HG03354 (cell line): ENCODE results near the gene GSTT4.
"Not testable (repeated sequence)": the region's sequence is repeated elsewhere in the genome, so short reads cannot be mapped to it uniquely, and the experiment has no call there.

Experiments used
- ATAC-seq: cut with Tn5 transposase; IDR thresholded peaks from one replicate; pipeline ENCODE4 v1.9.1; 2021; ENCODE audit warnings: mild to moderate bottlenecking; ENCODE audit not compliant: unreplicated experiment, poor library complexity, severe bottlenecking

Gene GSTT4

GRCh38 chr22:24026056-24026455 lies 20.8 kb upstream of the GSTT4 start:
- no peak for ATAC-seq

DNA sequence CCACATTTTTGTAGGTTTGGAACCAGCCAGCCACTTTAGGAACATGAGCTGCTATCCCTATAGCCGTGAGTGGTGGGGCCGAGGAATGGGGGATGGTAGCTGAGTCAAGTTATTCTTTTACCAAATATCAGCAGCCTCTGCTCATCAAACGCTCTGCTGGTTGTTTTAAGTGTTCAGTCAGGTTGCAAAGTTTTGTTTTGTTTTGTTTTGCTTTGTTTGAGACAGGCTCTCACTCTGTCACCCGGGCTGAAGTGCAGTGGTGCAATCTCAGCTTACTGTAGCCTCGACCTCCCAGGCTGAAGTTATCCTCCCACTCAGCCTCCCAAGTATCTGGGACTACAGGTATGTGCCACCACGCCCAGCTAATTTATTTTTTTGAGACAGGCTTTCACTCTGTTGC lies 20.2 kb upstream of the GSTT4 start:
- ATAC-seq, result no peak

- no peak for ATAC-seq
These were observed 19.1 kb upstream of the GSTT4 start for GRCh38 chr22:24024354-24024753.

DNA sequence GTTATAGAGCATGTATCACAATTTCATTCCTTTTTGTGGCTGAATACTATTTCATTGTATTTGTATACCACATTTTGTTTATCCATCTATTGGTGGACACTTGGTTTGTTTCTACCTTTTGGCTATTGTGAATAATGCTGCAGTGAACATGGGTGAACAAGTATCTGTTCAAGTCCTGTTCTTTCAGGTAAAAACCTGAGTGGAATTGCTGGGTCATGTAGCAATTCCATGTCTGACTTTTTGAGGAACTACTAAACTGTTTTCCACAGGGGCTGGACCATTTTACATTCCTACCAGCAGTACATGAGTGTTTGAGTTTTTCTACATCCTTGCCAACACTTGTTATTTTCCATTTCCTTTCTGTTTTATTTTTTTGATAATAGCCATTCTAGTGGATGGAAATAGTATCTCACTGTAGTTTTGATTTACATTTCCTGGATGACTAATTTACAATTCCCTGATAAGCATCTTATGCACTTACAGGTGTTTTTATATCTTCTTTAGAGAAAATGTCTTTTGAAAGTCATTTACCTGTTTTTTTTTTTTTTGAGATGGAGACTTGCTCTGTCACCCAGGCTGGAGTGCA lies 18.0 kb upstream of the GSTT4 start:
- ATAC-seq, result no peak

DNA sequence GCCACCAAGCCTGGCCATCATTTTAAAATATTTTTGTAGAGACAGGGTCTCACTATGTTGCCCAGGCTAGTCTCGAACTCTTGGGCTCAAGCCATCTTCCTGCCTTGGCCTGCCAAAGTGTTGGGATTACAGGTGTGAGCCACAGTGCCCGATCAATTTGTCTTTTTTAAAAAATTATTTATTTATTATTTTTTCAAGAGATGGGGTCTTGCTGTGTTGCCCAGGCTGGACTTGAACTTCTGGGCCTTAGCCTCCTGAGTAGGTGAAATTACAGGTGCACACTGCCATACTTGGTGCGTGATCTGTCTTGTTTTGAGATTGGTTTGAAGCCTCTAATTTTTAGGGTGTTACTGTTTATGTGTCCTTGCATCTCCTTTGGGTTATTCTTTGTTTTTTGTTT lies 16.1 kb upstream of the GSTT4 start:
- ATAC-seq, result no peak

DNA sequence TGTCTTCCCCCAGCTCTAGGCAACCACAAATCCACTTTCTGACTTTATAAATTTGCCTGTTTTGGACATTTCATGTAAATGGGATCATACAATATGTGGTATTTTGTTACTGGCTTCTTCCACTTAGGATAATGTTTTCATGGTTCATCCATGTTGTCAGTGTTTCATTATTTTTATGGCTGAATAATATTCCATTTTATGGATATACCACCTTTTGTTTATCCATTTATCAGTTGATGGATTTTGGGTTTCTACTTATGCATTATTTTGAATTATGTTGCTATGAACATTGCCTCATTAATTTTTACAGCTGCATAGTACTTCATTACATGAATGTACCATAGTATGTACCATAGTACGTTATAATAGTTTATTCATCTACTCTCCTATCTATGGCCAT lies 10.9 kb upstream of the GSTT4 start:
- ATAC-seq, result no peak

DNA sequence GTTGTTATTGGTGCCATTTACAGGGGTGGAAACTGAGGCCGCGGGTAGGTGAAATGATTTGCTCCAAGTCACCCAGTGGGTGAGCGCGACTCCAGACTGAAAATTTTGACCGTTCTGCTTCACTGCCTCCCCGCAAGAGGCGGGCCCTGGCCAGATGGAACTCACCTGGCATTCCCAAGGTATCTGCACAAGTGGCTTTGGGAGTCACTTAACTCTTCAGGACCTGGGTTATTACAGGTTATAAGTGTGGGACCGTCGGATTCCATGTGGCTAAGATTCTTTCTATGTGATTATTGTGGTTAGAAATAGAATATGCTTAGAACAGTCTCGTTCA lies 6.4 kb upstream of the GSTT4 start:
- ATAC-seq, result peak; percentile 10

DNA sequence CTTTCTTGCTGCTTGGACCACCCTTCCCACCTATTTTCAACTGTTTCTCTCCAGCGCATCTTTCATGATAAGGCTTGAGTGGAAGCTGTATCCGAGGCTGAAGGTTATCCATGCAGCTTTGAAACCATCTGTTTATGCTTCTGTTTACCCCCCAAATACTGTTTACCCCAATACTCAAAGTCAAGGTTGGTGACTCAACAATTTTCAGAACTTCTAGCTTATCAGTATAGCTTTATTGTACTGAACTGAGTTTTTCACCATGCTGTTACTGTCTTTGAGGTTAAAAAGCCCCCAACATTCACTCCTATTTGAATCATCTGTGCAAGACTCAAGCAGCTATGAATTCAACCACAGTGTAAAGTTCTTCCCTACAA lies 4.8 kb upstream of the GSTT4 start:
- no peak for ATAC-seq

GRCh38 chr22:24009227-24010017 lies 4.2 kb upstream of the GSTT4 start:
- ATAC-seq, result no peak

DNA sequence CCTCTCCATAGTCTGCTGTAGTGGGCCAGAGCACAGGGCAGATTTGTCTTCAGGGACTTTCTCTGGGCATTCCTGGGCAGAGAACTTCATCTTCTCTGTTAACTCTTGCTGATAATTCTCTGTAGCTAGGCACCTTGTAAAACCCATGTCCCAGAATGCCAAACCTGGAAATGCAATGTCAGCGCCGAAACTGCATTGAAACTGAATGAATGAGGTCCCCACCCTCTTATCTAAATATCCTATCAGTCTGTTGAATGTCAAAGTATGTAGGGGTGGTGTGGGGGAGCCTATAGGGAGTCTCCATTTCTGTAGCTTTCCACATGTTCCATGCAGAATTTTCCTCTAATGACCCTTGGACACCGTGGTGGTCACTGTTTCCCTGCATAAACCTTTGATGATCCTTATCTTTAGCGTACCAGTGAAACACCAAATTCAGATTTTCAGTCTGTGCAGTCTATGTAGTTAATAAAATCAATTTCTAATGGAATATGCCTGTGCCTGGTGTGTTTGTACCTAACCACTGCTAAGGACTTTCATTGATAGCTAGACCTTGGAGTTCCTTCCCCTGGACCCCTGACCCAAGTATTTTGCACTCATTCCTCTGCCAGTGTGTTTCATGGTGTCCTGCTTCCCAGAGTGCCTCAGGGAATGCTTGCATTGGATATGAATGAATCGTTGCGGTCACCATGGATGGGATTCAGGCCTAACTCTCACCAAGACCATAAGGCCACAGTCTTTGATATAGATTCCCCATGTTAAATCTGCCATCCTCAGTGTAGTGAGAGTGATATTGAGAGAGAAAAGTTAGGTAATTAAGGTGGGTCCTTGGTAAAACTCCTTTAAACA lies 3.4 kb upstream of the GSTT4 start:
- ATAC-seq, result no peak

GRCh38 chr22:24008022-24008283 lies 2.7 kb upstream of the GSTT4 start:
- no peak for ATAC-seq

DNA sequence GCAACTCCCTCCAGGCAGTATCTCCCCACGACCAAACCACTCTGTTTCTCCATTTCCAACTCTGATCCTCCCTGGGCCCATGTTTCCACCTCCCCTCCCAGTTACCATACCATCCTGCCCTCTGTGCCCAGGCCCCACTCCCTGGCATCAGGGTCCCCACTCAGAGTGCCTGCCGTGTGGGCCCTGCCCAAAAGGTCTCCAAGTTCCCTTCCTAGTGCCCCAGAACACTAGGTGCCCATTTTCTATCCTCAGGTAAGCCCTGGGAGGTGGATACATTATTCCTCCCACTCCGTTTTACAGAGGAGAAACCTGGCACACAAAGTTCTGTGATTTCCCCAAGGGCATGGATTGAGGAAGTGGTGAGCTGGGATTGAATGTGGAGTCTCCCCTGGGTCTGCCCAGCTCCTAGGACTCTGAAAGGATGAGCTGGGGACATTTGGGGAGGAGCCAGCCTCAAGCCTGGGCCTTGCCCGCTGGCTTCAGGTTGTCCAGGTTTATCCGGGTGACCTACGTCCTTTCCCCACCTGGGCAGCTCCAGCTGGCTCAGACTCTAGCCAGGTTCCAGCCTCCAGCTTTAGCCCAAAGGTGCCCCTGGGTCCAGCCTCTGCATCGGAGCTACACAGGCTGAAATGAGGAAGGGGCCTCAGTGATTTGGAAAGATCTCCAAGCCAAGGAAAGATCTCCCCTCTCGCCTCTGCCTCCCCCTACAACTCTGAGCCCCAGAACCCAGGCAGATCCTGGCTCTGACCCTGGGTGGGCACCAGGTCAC lies 2.2 kb upstream of the GSTT4 start:
- no peak for ATAC-seq

- ATAC-seq, result no peak
These were observed 1.6 kb upstream of the GSTT4 start for GRCh38 chr22:24006914-24007214.

- ATAC-seq, result no peak
These were observed 1.1 kb upstream of the GSTT4 start for GRCh38 chr22:24006207-24006913.

- no peak for ATAC-seq
These were observed 1.4 kb downstream of the GSTT4 start for GRCh38 chr22:24003887-24004286.

GRCh38 chr22:24002851-24003250 lies 2.4 kb downstream of the GSTT4 start:
- ATAC-seq, result no peak

DNA sequence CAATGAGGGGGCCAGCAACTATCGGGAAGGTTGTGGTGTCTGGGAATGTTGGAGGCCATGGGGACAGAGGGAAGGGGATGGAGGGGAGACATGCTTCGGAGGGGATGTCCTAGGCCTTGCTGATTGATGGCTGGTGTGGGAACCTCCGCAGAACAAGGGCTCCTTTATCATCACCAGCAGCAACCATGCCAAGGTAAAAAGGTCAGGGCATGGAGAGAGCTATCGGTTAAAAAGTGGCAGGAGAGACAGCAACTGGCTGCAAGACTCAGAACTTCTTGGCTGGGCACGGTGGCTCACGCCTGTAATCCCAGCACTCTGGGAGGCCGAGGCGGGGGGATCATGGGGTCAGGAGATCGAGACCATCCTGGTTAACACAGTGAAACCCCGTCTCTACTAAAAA lies 3.0 kb downstream of the GSTT4 start:
- no peak for ATAC-seq

GRCh38 chr22:24001314-24001713 lies 3.9 kb downstream of the GSTT4 start:
- no peak for ATAC-seq

DNA sequence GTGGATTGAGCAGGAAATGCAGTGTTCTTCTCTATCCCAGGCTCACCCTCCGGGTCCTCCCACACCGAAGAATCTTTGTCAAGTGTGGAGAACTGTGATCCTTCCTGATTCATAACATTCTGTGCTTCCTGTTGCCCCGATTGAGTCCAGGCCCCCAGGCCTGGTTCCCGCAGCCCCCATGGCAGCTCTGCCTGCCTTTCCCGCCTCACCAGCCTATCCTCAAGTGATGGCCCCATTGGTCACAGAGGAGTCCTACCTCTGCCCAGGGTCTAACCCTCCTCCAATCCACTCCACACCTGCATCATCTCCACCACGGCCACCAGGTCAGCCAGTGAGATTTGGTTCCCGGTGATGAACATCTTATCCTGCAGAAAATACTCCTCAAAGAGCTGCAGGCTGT lies 5.5 kb downstream of the GSTT4 start:
- not testable (repeated sequence) for ATAC-seq

- ATAC-seq, result no peak
These were observed 8.2 kb downstream of the GSTT4 start for GRCh38 chr22:23997092-23997491.
